ENCODE measurements around the gene ECM2. TPM values are rescaled to one million over a fixed set of nuclear protein-coding genes. Genes with fewer than 3 reads are reported as not detected.

ECM2 gene
- total RNA-seq, 1 donor, result not detected

GRCh38 chr9:92501671-92502393 is 34.0 kb downstream of the ECM2 start:
- DNase-seq (ENCODE audit: low read depth in 2 of 3, low spot score in 2 of 3), result peak in 2 of 3 donors; percentile 24 to 61

GRCh38 chr9:92500725-92501124 is 35.1 kb downstream of the ECM2 start:
- no peak for DNase-seq (ENCODE audit: low read depth in 2 of 3, low spot score in 2 of 3)

DNA sequence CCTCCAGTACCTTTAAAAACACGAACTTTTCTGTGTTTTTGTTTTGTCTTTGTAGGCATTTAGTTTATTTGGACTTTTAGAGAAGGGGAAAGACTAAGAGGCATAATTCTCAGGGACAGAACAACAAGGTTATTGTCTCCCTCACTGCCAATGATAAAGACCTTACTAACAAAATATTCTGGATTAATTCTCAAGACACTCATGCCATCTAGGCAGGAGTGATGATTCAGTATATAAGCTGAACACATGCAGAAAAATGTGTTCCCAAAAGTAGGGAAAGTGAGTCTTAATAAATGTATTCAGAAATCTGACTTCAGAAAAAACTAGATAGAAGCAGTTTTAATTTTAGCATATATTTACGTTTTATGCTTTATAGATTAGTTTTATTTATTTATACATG is 36.1 kb downstream of the ECM2 start:
- DNase-seq (ENCODE audit: low read depth in 2 of 3, low spot score in 2 of 3), result no peak

DNA sequence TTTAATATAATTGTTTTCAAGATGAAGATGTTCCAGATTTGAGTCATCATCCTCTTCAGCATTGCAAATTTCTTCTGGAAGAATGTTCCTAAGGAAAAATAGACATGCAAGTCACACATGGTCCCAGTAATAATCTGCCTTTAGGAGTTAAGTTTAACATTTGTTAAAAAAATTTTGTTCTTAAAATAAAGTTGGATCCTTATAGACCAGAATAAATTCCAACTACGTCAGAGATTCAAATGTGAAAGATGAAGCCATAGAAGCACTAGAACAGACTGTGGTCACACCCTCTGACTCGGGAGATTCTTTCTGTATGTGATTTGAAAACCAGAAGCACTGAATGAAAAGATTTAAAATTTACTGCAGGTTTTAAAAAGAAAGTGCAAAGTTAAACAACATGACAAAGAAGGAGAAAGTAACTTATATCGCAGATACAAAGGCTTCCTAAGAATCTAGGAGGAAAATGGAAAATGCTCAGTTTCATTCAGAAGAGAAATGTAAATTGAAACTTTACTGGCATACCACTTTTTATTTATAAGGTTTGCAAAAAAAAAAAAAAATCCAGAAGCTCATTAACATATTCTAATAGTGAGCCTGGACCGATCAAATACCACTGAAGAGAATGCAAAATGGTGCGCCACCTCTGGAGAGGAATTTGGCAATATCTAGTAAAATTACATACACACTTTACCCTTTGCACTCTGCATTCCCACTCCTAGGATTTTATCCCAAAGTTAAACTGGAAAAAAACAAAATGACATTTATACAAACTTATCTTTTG is 39.2 kb downstream of the ECM2 start:
- DNase-seq (ENCODE audit: low read depth in 2 of 3, low spot score in 2 of 3), result no peak

DNA sequence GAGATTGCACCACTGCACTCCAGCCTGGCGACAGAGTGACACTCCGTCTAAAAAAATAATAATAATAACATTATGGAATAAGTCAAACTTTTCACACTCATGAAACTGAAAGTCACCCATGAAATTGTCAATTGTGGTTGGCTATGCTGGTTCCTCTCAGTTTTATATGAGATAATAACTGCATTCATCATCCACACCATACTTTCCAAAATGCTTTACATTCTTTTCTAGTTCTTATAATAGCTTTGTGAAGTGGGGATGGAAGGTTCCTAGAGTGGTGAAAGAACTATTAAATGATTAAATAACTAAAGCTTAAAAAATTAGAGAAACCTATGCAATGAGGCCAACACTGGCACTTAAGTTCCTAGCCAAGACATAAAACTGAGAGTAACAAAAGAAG is 40.9 kb downstream of the ECM2 start:
- DNase-seq (ENCODE audit: low read depth in 2 of 3, low spot score in 2 of 3), result no peak

- DNase-seq (ENCODE audit: low read depth in 2 of 3, low spot score in 2 of 3), result no peak
Measured at GRCh38 chr9:92493749-92494387, 41.9 kb downstream of the ECM2 start.

GRCh38 chr9:92492781-92493401 is 42.9 kb downstream of the ECM2 start:
- no peak for DNase-seq (ENCODE audit: low read depth in 2 of 3, low spot score in 2 of 3)

- no peak for DNase-seq (ENCODE audit: low read depth in 2 of 3, low spot score in 2 of 3)
Measured at GRCh38 chr9:92488681-92489550, 46.9 kb downstream of the ECM2 start.

GRCh38 chr9:92486371-92486770 is 49.4 kb downstream of the ECM2 start:
- DNase-seq (ENCODE audit: low read depth in 2 of 3, low spot score in 2 of 3), result peak in 1 of 3 donors; percentile 17

DNA sequence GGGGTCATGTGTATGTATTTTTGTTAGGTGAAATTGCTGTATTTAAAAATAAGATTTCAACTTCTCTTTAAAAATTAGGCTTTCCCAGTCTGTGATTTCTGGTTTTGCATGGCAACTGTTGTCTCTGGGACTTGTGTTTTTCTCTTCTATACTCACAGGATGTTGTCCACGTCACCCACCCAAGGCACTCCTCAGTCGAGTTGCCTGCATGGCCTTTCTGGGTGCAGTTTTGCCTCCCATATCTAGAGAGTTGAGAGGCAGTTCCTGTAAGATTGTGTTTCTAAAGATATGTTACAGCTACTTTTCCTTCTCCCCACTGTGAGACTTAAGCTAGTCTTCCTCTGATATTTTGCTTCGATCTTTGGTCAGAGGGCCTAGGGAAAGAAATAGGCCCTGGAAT is 51.2 kb downstream of the ECM2 start:
- no peak for DNase-seq (ENCODE audit: low read depth in 2 of 3, low spot score in 2 of 3)

DNA sequence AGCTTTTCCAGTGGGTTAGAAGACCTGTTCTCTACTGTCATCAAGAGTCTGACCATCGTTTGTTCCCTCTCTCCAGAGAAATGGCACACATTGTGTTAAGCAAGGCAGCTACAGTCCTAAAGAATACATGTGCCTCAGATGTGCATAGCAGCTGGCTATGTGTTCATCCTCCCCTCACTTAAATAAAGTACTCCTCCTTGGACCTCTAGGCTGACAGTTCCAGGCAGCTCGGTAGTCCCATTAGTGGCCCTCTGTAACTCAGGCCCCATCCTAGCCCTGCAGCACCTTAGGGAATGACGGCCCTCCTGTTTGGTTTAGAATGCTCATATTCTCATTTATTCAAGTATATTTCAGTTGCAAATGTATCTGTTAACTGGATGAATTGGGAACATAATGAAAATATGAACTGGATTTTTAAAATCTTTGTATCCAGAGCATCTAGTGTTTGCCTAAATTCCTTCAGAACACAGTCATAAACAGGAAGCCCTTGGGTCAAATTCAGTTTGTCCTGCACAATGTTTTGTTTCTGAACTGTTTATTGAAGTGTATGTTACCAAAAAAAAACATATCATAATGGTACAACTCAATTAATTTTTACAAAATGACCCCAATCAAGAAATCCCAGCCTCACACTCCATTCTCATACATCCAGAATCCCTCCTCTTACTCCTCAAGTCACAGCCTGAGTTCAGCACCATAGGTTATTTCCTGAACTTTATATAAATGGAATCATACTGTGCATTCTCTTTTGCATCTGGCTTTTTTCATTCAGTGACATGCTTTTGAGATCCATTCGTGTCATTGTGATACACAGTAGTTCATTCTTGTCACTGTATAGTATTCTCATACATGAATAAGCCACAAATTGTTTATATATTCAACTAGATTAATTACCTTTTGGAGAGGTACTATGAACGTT is 51.9 kb downstream of the ECM2 start:
- DNase-seq (ENCODE audit: low read depth in 2 of 3, low spot score in 2 of 3), result no peak

DNA sequence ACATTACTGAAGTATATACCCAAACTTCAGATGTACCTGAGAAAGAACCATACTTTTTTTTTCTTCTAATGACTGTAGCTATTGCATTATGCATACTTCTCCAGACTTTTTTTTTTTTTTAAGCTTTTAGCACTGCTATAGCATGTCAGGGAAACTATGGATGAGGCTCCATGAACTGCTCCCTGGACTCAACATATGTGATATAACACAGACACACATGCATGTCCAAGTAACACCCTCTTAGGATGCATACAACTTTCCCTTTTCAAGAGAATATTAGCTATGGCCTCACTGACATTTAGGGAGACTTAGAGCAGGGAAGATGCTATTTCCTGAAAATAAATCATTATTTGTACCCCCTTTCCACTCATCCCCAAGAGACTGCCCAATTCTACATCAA is 53.0 kb downstream of the ECM2 start:
- DNase-seq (ENCODE audit: low read depth in 2 of 3, low spot score in 2 of 3), result no peak

DNA sequence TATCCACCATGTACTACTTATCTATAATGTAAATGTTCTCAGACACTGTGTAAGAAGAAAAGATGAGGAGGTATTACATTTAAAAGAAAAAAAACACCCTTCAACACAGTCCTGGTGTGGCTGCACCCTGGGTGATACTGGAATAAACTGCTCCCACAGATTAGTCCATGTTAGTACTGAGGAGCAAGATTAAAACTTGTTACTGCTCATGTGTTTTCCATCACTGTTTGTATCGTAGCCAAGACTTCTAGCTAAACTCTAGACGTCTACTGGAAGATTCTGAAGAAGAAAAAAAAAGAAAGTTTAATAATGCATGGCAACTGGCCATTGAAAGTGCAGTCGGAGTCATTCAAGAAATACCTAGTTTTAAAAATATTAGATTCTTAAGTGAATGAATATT is 53.5 kb downstream of the ECM2 start, which contains the start of gene ASPN:
Gene ASPN, minus strand, starts transcription at position 178 of the 400 bp plus-strand sequence.
- DNase-seq (ENCODE audit: low read depth in 2 of 3, low spot score in 2 of 3), result no peak

DNA sequence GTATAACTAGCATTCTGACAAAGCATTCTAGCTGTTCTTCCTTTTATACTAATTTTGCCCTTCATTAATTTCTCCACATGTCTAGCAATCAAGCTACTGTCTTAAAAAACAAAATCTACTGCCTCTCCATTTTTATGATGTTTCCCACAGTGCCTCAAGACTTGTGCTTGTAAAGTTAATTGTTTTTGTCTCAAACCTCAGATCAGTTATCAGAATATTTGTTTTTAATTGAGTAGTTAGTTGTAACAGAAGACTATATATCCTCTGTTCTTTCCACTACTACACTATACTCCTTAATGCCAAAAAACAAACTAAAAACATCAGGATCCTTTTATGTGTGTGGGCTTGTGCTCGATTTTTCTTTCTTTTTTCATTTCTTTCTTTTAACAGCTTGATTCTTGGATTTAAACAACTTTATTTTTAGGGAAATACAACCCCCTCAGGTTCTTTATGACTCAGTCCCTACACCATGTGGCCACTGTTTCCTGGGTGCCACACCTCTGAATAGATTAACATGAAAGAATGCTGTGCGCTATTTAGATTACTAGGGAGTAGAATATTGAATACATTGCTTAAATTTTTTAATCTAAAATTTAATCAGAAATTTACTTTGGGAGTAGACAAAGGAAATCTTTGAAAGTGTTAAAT is 54.7 kb downstream of the ECM2 start:
- no peak for DNase-seq (ENCODE audit: low read depth in 2 of 3, low spot score in 2 of 3)

DNA sequence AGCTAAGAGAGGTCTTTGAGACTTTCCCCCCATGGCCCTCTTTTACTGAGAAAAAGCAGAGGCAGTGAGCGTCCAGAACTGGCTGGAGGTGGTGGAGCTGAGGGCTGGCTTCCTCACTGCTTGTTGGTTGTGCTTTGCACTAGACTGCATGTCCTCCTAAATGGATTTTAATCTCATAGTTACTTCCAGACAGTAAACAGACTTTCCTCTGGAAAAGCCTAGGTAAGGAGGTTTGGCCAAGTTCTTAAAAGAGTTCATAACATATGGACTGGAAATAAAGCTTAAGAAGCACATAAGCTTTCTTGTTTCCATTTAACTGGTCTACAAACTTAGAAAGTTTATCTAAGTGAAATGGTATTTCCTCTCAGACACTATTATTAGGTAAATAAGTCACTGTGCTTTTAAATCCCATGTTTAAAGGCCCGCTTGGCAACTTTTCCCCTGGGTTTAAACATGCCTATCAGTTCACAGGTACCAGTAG is 55.5 kb downstream of the ECM2 start:
- DNase-seq (ENCODE audit: low read depth in 2 of 3, low spot score in 2 of 3), result no peak

GRCh38 chr9:92479346-92479745 is 56.4 kb downstream of the ECM2 start:
- DNase-seq (ENCODE audit: low read depth in 2 of 3, low spot score in 2 of 3), result no peak

GRCh38 chr9:92478783-92479182 is 57.0 kb downstream of the ECM2 start:
- DNase-seq (ENCODE audit: low read depth in 2 of 3, low spot score in 2 of 3), result no peak

DNA sequence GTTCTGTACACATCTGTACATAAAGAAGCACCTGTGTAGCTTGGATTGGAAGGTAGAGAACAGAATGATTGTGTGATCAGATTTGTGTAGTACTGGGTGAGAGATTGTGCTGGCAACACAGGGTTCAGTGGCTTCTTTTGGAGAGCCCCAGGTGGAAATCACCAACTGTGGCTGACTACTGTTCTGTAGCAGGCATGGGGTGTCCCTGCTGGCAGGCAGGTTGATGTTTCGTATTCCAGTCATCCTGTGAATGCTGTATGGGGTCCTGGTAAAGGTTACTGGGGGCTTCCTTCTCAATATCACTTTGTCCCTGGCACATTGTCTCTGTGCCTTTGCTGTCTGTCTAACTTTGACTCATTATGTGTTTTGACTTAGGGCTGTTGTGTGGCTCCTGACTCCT is 58.8 kb downstream of the ECM2 start:
- no peak for DNase-seq (ENCODE audit: low read depth in 2 of 3, low spot score in 2 of 3)

DNA sequence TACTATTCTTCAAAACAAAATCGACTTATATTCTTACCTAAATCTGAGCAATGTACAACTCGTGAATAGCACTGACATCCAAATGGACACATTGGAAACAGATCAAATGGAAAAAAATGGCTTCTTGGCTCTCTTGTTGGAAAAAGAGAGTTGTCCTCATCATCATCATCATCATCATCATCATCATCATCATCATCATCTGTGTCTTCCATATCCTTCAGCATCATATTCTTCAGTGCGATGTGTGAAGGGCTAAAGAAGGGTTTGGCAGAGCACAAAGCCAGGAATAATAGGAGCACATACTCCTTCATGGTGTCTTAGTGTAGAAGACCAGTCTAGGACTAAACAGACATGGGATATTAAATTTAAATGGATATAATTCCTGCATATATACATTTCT is 61.2 kb downstream of the ECM2 start:
- no peak for DNase-seq (ENCODE audit: low read depth in 2 of 3, low spot score in 2 of 3)
